Heart left ventricle (tissue), 16 donors: Measurements from ENCODE around the gene STARD9. TPM values are rescaled to one million over a fixed set of nuclear protein-coding genes. Genes with fewer than 3 reads are reported as not detected.

Source experiments
- ATAC-seq, 4 donors: fragments of 200-7000 bp; cut with Tn5 transposase; one replicate each; pipeline ENCODE4 v1.9.1; 2020 to 2022; ENCODE audit warnings: moderate library complexity in 4 of 4, mild to moderate bottlenecking in 3 of 4, moderate number of reproducible peaks in 1 of 4
- DNase-seq, 5 donors: peaks; one replicate each; pipeline ENCODE4 v3.0.0-alpha.2; 2020
- H3K27ac ChIP-seq, 12 donors: fragments of 200-600 bp; sonication (generic) in 4 of 12; one replicate each; pipeline versions ENCODE4 v1.5.0 to v1.8.0; 2016 to 2022; ENCODE audit warnings: mild to moderate bottlenecking in 2 of 12
- H3K27me3 ChIP-seq, 9 donors: fragments of 200-600 bp; sonication (generic) in 2 of 9; one replicate each; pipeline versions ENCODE4 v1.5.1 to v1.8.0; 2016 to 2022; ENCODE audit warnings: mild to moderate bottlenecking in 3 of 9
- H3K36me3 ChIP-seq, 9 donors: fragments of 200-600 bp; sonication (generic) in 2 of 9; one replicate each; pipeline versions ENCODE4 v1.5.0 to v1.8.0; 2018 to 2022; ENCODE audit warnings: mild to moderate bottlenecking in 2 of 9
- H3K4me1 ChIP-seq, 12 donors: fragments of 200-600 bp; sonication (generic) in 4 of 12; one replicate each; pipeline versions ENCODE4 v1.5.0 to v1.8.0; 2016 to 2022; ENCODE audit warnings: mild to moderate bottlenecking in 3 of 12
- H3K4me3 ChIP-seq, 12 donors: fragments of 200-600 bp; sonication (generic) in 4 of 12; one replicate each; pipeline versions ENCODE4 v1.5.0 to v1.8.0; 2017 to 2022; ENCODE audit warnings: mild to moderate bottlenecking in 9 of 12, moderate library complexity in 4 of 12
- H3K9me3 ChIP-seq, 12 donors: fragments of 200-600 bp; sonication (generic) in 4 of 12; one replicate each; pipeline versions ENCODE4 v1.5.0 to v1.8.0; 2016 to 2022; ENCODE audit warnings: mild to moderate bottlenecking in 1 of 12
- POLR2A ChIP-seq, 2 donors: fragments of 450-650 bp; IDR thresholded peaks; one replicate each; pipeline ENCODE4 v1.6.1; 2017; ENCODE audit warnings: antibody characterized with exemption in 2 of 2, mild to moderate bottlenecking in 2 of 2, moderate library complexity in 2 of 2
- WGBS, 4 donors: extraction: QIAGEN DNeasy Blood & Tissue Kit in 2 of 4; methylation state at CpG; one replicate each; pipeline versions ENCODE4 v1.1.5 to v1.1.7; 2013 to 2018; 5-methylcytosine and 5-hydroxymethylcytosine counted together
- intact Hi-C, 10 donors: fragments of 100-400 bp; cut with DNase I; formaldehyde crosslinking; loops; one replicate each; pipeline versions ENCODE4 v1.11.1 to v1.14.2; 2022
- polyA plus RNA-seq, 2 donors: library from polyadenylated mRNA; stranded (reverse); fragments of 200-250 nt; gene quantifications; one replicate each; pipeline ENCODE4 v1.2.3, GENCODE V29; 2013
- total RNA-seq, 9 donors: library from RNA; depleted of rRNA in 2 of 9; stranded (reverse); fragments of >200 nt in 2 of 9; fragmentation: NEBNext Ultra II Directional in 3 of 9; extraction: Animal tissue kit (Norgen Biotek cat#: 25700) in 3 of 9; gene quantifications; one replicate each; pipeline versions ENCODE4 v1.1.0 to v1.2.4, GENCODE V29; 2016 to 2023
- TF ChIP-seq, protein P1 (sequence below), 12 donors: fragments of 200-600 bp; sonication (generic) in 4 of 12; IDR thresholded peaks; one replicate each; pipeline versions ENCODE4 v1.5.0 to v1.8.0; 2018 to 2022; ENCODE audit warnings: antibody characterized with exemption in 12 of 12, mild to moderate bottlenecking in 5 of 12
- donor health status: ischemic (EF 13 %, LVEDD 7.1; RV severe dilation, severe dysfunction).
- donor health status: healthy with polysubstance abuse.
- donor health status: DM: no; HTN: yes; CAD: no.
- donor health status: DM: no; HTN: no; CAD: no.
- donor health status: ischemic (EF 25% LVEDD 6.9; RV normal size, moderate dysfunction).
- donor health status: ischemic (EF 25% LVEDD 5.7; RV mildly dilated, moderate dysfunction).
- donor health status: healthy.
- donor health status: DM: yes; HTN: yes; CAD: no.
- donor health status: ischemic (EF 35%, LVEDD 5.7; RV mildly dilated, moderate dysfunction).
- donor health status: nonischemic (EF 11% LVEDD 7.7; RV severe dilation, severe dysfunction).
- donor health status: DM: yes; HTN: yes; CAD: no.
- donor health status: PGD.
- donor health status: ischemic (EF 29% LVEDD 5.4; RV normal size, mild dysfunction).
- donor health status: nonischemic (EF 23%, LVEDD 6.1; RV moderate dilation, normal function).

STARD9 gene
- total and polyA plus RNA-seq, 11 donors: 3.7 to 11.1 (median 8.0) TPM

DNA sequence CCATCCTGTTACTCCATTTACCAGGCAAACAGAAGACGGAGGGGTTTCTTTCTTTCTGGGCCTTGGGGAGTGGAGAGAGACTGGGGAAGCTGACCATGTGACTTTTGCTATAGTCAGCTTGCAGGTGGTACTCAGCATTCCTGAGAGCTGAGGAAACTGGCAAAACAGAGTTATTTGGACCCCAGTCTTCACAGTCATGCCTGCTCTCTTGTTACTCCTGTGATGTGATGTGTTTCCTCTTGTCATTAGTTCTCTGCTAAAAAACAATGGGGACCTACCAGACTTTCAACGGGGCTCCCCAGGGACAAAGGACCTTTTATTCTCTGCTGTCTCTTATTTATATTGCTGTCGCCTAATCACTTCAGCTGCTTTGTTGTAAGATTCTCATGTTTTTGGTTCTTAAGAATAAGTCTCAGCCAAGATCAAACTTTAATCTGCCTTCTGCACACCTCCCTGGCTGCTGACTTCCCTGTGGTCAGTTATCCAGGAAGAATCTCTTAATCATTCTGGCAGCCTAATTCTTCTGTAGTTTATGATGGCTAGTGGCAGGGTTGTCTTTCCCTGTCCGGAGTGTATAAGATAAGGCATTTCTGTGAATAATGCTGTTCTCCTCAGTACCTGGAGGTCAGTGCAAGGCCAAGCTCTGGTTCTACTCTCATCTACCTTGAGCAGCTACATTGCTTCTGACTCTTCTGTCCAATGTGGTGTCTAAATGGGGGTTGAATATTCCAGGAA is 8.8 kb downstream of the STARD9 start:
- intact Hi-C loops: loop anchor here in 2 of 10 donors (10.0 kb wide), 1 partner anchor 61 kb away; no protein-coding TSS in a partner anchor
- peak overlapping the region in 7 of 12 donors; percentile 14 to 33 (median 22) for H3K4me3 ChIP-seq
- peak in 1 of 4 donors; percentile 23 for ATAC-seq
- TF ChIP-seq, protein P1, sequence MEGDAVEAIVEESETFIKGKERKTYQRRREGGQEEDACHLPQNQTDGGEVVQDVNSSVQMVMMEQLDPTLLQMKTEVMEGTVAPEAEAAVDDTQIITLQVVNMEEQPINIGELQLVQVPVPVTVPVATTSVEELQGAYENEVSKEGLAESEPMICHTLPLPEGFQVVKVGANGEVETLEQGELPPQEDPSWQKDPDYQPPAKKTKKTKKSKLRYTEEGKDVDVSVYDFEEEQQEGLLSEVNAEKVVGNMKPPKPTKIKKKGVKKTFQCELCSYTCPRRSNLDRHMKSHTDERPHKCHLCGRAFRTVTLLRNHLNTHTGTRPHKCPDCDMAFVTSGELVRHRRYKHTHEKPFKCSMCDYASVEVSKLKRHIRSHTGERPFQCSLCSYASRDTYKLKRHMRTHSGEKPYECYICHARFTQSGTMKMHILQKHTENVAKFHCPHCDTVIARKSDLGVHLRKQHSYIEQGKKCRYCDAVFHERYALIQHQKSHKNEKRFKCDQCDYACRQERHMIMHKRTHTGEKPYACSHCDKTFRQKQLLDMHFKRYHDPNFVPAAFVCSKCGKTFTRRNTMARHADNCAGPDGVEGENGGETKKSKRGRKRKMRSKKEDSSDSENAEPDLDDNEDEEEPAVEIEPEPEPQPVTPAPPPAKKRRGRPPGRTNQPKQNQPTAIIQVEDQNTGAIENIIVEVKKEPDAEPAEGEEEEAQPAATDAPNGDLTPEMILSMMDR (IDR thresholded peaks at IDR 0.05): no peak
- peaks cover 0 to 24% (median 5%) of the 10 kb centered on the region in 9 donors for H3K36me3 ChIP-seq
- peak overlapping the region in 10 of 12 donors; percentile 16 to 83 (median 76) for H3K27ac ChIP-seq
- no peaks in the 10 kb centered on the region for H3K9me3 ChIP-seq
- H3K4me1 ChIP-seq: peaks cover 5 to 67% (median 44%) of the 10 kb centered on the region in 12 donors
- WGBS, 4 donors: 13 to 30% (median 16%) methylated on average over 4 of the region's 4 CpGs
- no peak for DNase-seq
- H3K27me3 ChIP-seq: no peaks in the 10 kb centered on the region

DNA sequence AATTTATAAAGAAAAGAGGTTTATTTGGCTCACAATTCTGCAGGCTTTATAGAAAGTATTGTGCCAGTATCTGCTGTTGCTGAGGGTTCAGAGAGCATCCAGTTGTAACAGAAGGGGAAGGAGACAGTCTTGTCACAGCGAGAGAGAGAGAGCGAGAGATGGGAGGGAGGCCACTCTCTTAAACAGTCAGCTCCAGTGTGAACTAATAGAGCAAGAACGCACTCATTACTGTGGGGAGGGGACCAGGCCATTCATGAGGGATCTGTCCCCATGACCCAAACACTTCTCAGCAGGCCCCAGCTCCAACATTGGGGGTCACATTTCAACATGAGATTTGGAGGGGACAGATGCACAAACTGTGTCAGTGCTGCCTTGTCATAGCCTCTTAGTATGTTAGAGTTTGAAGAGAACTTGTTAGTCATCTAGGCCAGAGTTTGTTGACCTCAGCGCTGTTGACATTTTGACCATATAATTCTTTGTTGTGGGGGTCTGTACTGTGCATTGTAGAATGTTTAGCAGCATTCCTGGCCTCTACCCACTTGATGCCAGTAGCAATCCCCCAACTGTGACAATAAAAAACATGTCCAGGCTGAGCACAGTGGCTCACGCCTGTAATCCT is 15.3 kb downstream of the STARD9 start:
- H3K27me3 ChIP-seq: no peaks in the 10 kb centered on the region
- H3K9me3 ChIP-seq: no peaks in the 10 kb centered on the region
- H3K4me3 ChIP-seq: no peak overlapping the region
- ATAC-seq (no peak), DNase-seq (no peak)
- TF ChIP-seq, protein P1 (IDR thresholded peaks at IDR 0.05): no peak
- intact Hi-C loops: no loop called here
- H3K4me1 ChIP-seq: peaks cover 0 to 56% (median 28%) of the 10 kb centered on the region in 12 donors
- WGBS, 4 donors: 90 to 94% (median 92%) methylated on average over 5 of the region's 5 CpGs
- peak overlapping the region in 2 of 12 donors; percentile 11 to 80 for H3K27ac ChIP-seq
- peaks cover 0 to 32% (median 5%) of the 10 kb centered on the region in 9 donors for H3K36me3 ChIP-seq

DNA sequence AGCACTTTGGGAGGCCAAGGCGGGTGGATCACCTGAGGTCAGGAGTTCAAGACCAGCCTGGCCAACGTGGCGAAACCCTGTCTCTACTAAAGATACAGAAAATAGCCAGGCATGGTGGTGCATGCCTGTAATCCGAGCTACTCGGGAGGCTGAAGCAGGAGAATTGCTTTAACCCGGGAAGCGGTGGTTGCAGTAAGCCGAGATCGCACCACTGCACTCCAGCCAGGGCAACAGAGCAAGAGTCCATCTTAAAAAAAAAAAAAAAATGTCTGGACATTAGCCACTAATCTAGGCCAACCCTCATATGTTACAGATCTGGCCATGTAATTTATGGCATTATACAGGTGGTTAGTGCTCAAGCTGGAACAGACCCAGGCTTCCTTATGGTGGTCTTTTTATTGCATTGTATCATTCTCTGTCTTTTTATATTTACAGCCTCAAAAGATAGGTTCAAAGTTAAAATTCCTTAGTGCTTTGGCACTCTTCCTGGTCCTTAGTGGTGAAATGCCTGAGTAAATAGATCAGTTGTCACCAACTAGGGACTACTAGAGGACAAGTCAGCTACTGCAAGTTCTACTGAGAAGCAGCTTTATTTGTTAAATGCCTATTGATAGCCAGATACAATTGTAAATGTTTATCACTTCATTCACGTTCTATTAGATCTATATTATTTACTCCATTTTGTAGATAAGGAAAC is 16.0 kb downstream of the STARD9 start:
- TF ChIP-seq POLR2A (IDR thresholded peaks at IDR 0.05): no peak
- TF ChIP-seq, protein P1 (IDR thresholded peaks at IDR 0.05): peak in 7 of 12 donors; percentile 13 to 42 (median 29)
- no peaks in the 10 kb centered on the region for H3K9me3 ChIP-seq
- peaks cover 0 to 26% (median 1%) of the 10 kb centered on the region in 9 donors for H3K36me3 ChIP-seq
- H3K4me1 ChIP-seq: peaks cover 0 to 63% (median 34%) of the 10 kb centered on the region in 12 donors
- WGBS, 4 donors: 75 to 86% (median 82%) methylated on average over 9 to 10 of the region's 10 CpGs
- ATAC-seq: no peak
- no peaks in the 10 kb centered on the region for H3K27me3 ChIP-seq
- intact Hi-C loops: no loop called here
- no peak for DNase-seq
- peak overlapping the region in 2 of 12 donors; percentile 11 to 80 for H3K27ac ChIP-seq
- H3K4me3 ChIP-seq: no peak overlapping the region

DNA sequence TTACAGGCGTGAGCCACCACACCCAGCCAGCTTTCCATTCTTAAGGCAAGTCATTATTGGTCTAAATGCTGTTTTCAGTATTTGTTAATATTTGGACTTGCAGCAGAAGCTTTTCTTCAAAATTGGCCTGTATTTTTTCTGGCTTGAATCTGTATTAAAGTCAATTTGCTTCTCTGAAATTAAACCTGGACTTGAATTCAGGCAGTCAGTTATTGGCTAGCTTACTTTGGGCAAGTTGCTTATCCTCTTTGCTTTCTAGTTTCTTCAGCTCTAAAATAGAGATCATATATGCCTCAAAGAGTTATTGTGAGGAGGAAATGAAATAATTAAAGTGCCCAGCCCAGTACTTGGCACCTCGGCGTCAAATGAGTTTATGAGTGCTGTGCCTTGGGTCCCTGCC is 17.3 kb downstream of the STARD9 start:
- Histone ChIP-seq H3K27me3 (no peaks in the 10 kb centered on the region), H3K4me1 (peaks cover 0 to 67% (median 35%) of the 10 kb centered on the region in 12 donors), H3K36me3 (peaks cover 0 to 12% (median 0%) of the 10 kb centered on the region in 9 donors), H3K4me3 (peak overlapping the region in 1 of 12 donors; percentile 29), H3K27ac (peak overlapping the region in 11 of 12 donors; percentile 35 to 83 (median 65)), H3K9me3 (no peaks in the 10 kb centered on the region)
- no peak for ATAC-seq
- intact Hi-C loops: no loop called here
- TF ChIP-seq POLR2A (IDR thresholded peaks at IDR 0.05): no peak
- TF ChIP-seq, protein P1 (IDR thresholded peaks at IDR 0.05): no peak
- DNase-seq: no peak
- 59 to 66% (median 64%) methylated on average over 3 of the region's 3 CpGs for WGBS, 4 donors
